HepG2 (cell line): ENCODE results near the gene SWSAP1. TPM values are rescaled to one million over a fixed set of nuclear protein-coding genes. Genes with fewer than 3 reads are reported as not detected.

Experiments
- ATAC-seq: fragments of 200-7000 bp; cut with Tn5 transposase; 3 replicates; pipeline ENCODE4 v1.9.1; 2020; ENCODE audit warnings: mild to moderate bottlenecking, moderate library complexity
- BruUV-seq: library from RNA; stranded (reverse); fragments of 400-500 nt; replicated peaks from 2 replicates; lab custom pipeline; 2021; lab: Mats Ljungman, UMichigan
- CTCF ChIA-PET: fragments of 300-600 bp; formaldehyde crosslinking; extraction: SDS; loops from one replicate; lab custom pipeline; 2021; ENCODE audit warnings: low total read pairs, inconsistent platforms, low intra/inter-chr PET ratio; lab: Yijun Ruan, JAX
- POLR2A ChIA-PET: fragments of 350-600 bp; sonication (Branson Sonifier 250); formaldehyde crosslinking; loops from one replicate; lab custom pipeline; 2020; ENCODE audit warnings: antibody characterized with exemption, inconsistent platforms; lab: Yijun Ruan, JAX
- DNase-seq: peaks from one replicate; pipeline ENCODE4 v3.0.0-alpha.2; 2015; ENCODE audit warnings: low spot score
- FAIRE-seq: peaks from 3 replicates; lab custom pipeline; 2011; peaks lifted over from hg19 to GRCh38; lab: Jason Lieb, UNC
- H2AFZ ChIP-seq: one replicate; pipeline ENCODE4 v1.6.1; 2011; ENCODE audit warnings: low read length, inconsistent platforms
- H3K27ac ChIP-seq: fragments of 300-600 bp; 3 replicates; pipeline ENCODE4 v1.8.0; 2011; ENCODE audit warnings: mixed run types, mild to moderate bottlenecking, mixed read lengths, low read length, inconsistent platforms; ENCODE audit not compliant: insufficient read depth; ENCODE audit errors: extremely low read length
- H3K27me3 ChIP-seq, 2 experiments: fragments of 200-600 bp in 1 of 2; 2 replicates in 1 of 2; 3 replicates in 1 of 2; pipeline versions ENCODE4 v1.6.0 to v1.8.0; 2011; ENCODE audit warnings: low read length in 2 of 2, mild to moderate bottlenecking in 2 of 2, moderate library complexity in 2 of 2, inconsistent platforms in 1 of 2; ENCODE audit not compliant: insufficient read depth in 2 of 2, control insufficient read depth in 1 of 2
- H3K36me3 ChIP-seq, 2 experiments: fragments of 200-600 bp in 1 of 2; replicated peaks in 1 of 2; 2 replicates in 1 of 2; 3 replicates in 1 of 2; pipeline versions ENCODE4 v1.5.1 to v1.8.0; 2011; ENCODE audit warnings: low read length in 2 of 2, inconsistent platforms in 1 of 2; ENCODE audit not compliant: insufficient read depth in 2 of 2, control insufficient read depth in 1 of 2
- H3K4me1 ChIP-seq: 2 replicates; pipeline ENCODE4 v1.5.1; 2012; ENCODE audit warnings: low read length, inconsistent platforms; ENCODE audit not compliant: insufficient read depth
- H3K4me2 ChIP-seq: 2 replicates; pipeline ENCODE4 v1.6.0; 2011; ENCODE audit warnings: low read depth, low read length, inconsistent platforms
- H3K4me3 ChIP-seq, 3 experiments: fragments of 200-600 bp in 1 of 3; sonication (generic), shearing (Covaris generic) in 1 of 3; replicated peaks in 1 of 3; 2 replicates each; pipeline ENCODE4 v1.5.1; 2011 to 2016; ENCODE audit warnings: low read length in 3 of 3, inconsistent platforms in 2 of 3, low read depth in 2 of 3, mild to moderate bottlenecking in 2 of 3, control low read depth in 1 of 3, mixed read lengths in 1 of 3; ENCODE audit not compliant: insufficient read depth in 1 of 3
- H3K79me2 ChIP-seq: one replicate; pipeline ENCODE4 v1.6.1; 2011; ENCODE audit warnings: low read length, inconsistent platforms; ENCODE audit not compliant: insufficient read depth
- H3K9ac ChIP-seq: 2 replicates; pipeline ENCODE4 v1.6.0; 2011; ENCODE audit warnings: mild to moderate bottlenecking, low read depth, low read length, inconsistent platforms; ENCODE audit not compliant: insufficient read depth
- H3K9me3 ChIP-seq: 2 replicates; pipeline ENCODE4 v1.5.1; 2012; ENCODE audit warnings: mild to moderate bottlenecking, low read length
- H4K20me1 ChIP-seq: 2 replicates; pipeline ENCODE4 v1.6.0; 2011; ENCODE audit warnings: inconsistent platforms, mild to moderate bottlenecking, low read length, moderate library complexity; ENCODE audit not compliant: insufficient read depth
- ATAD3A ChIP-seq: sonication (generic); formaldehyde crosslinking; IDR thresholded peaks from 2 replicates; pipeline ENCODE4 v1.4.0; 2020; ENCODE audit warnings: missing genetic modification reagents
- CENPX ChIP-seq: sonication (generic); formaldehyde crosslinking; IDR thresholded peaks from 2 replicates; pipeline ENCODE4 v1.9.0; 2021; ENCODE audit warnings: mild to moderate bottlenecking, missing genetic modification reagents, moderate library complexity
- FOSL1 ChIP-seq: sonication (generic); formaldehyde crosslinking; IDR thresholded peaks from 2 replicates; pipeline ENCODE4 v1.9.0; 2021; ENCODE audit warnings: missing genetic modification reagents, borderline replicate concordance
- FOXO1 ChIP-seq: sonication (generic); formaldehyde crosslinking; IDR thresholded peaks from 2 replicates; pipeline ENCODE4 v1.4.0; 2020; ENCODE audit warnings: missing genetic modification reagents
- HDAC2 ChIP-seq: sonication (generic); formaldehyde crosslinking; IDR thresholded peaks from 2 replicates; pipeline ENCODE4 v1.4.0; 2020; ENCODE audit warnings: missing genetic modification reagents
- KDM1A ChIP-seq: IDR thresholded peaks from 2 replicates; pipeline ENCODE4 v1.6.1; 2016; ENCODE audit warnings: missing compliant biosample characterization
- PAWR ChIP-seq: sonication (generic); formaldehyde crosslinking; IDR thresholded peaks from 2 replicates; pipeline ENCODE4 v1.4.0; 2020; ENCODE audit warnings: missing genetic modification reagents, mild to moderate bottlenecking, borderline replicate concordance
- PPARG ChIP-seq: conservative IDR thresholded peaks from 2 replicates; pipeline ENCODE4 v1.6.1; 2016; ENCODE audit warnings: missing biosample characterization, missing genetic modification reagents
- RFX3 ChIP-seq: IDR thresholded peaks from 2 replicates; pipeline ENCODE4 v1.6.1; 2016; ENCODE audit warnings: missing biosample characterization, missing genetic modification reagents
- RORA ChIP-seq: sonication (generic); formaldehyde crosslinking; IDR thresholded peaks from 2 replicates; pipeline ENCODE4 v1.5.0; 2020; ENCODE audit warnings: mild to moderate bottlenecking, missing genetic modification reagents, moderate library complexity
- SETDB1 ChIP-seq: sonication (generic); formaldehyde crosslinking; IDR thresholded peaks from 2 replicates; pipeline ENCODE4 v1.5.1; 2020; ENCODE audit warnings: missing genetic modification reagents, mild to moderate bottlenecking, borderline replicate concordance
- SMAD9 ChIP-seq: sonication (generic); formaldehyde crosslinking; IDR thresholded peaks from 2 replicates; pipeline ENCODE4 v1.5.1; 2020; ENCODE audit warnings: mild to moderate bottlenecking, missing genetic modification reagents
- SMC3 ChIP-seq: IDR thresholded peaks from 2 replicates; pipeline ENCODE4 v1.6.1; 2011; ENCODE audit warnings: low read length, improper control_type of control experiment
- ZNF33B ChIP-seq: sonication (generic); formaldehyde crosslinking; IDR thresholded peaks from 2 replicates; pipeline ENCODE4 v1.5.1; 2020; ENCODE audit warnings: mild to moderate bottlenecking, missing genetic modification reagents
- ZNF562 ChIP-seq: sonication (generic); formaldehyde crosslinking; IDR thresholded peaks from 2 replicates; pipeline ENCODE4 v1.8.0; 2022; ENCODE audit warnings: missing genetic modification reagents, borderline replicate concordance
- ZNF768 ChIP-seq: sonication (generic); formaldehyde crosslinking; IDR thresholded peaks from 2 replicates; pipeline ENCODE4 v1.4.0; 2020; ENCODE audit warnings: missing genetic modification reagents
- ZSCAN9 ChIP-seq: IDR thresholded peaks from 2 replicates; pipeline ENCODE4 v1.6.1; 2016; ENCODE audit warnings: borderline replicate concordance
- WGBS: methylation state at CpG from one replicate; pipeline ENCODE4 v1.1.6; 2017; ENCODE audit warnings: low lambda C conversion rate; 5-methylcytosine and 5-hydroxymethylcytosine counted together
- in situ Hi-C: cut with HindIII; loops from 2 replicates; pipeline ENCODE4 v1.10.0; 2017; ENCODE audit warnings: low pct_unique_long_range_greater_than_20kb; ENCODE audit not compliant: extremely low pct_ligation_motif_present
- intact Hi-C: fragments of 100-400 bp; cut with micrococcal nuclease; formaldehyde crosslinking; loops from one replicate; pipeline ENCODE4 v1.10.0; 2022; ENCODE audit not compliant: unreplicated experiment
- polyA plus RNA-seq, 8 experiments: library from polyadenylated mRNA; depleted of rRNA in 3 of 8; stranded (reverse) in 7 of 8; unstranded in 1 of 8; fragments of >200 nt; fragmentation: Illumina TruSeq in 4 of 8; extraction: Trizol in 4 of 8; gene quantifications; 2 replicates each; pipeline versions ENCODE4 v1.2.1 to v1.2.3, GENCODE V29; 2011 to 2016; ENCODE audit warnings: low read depth in 4 of 8, missing spikeins in 1 of 8, mixed read lengths in 1 of 8; ENCODE audit not compliant: insufficient read depth in 1 of 8
- total RNA-seq, 5 experiments: library from RNA; depleted of rRNA; stranded (reverse); fragments of >200 nt; fragmentation: Illumina TruSeq; extraction: Trizol; gene quantifications; 2 replicates each; pipeline ENCODE4 v1.2.3, GENCODE V29; 2016; ENCODE audit warnings: low read depth in 1 of 5
- TF ChIP-seq, protein P1 (sequence below): IDR thresholded peaks from 2 replicates; pipeline ENCODE4 v1.6.1; 2016; ENCODE audit warnings: mild to moderate bottlenecking, missing biosample characterization, missing genetic modification reagents
- TF ChIP-seq, protein P2 (sequence below): IDR thresholded peaks from 2 replicates; pipeline ENCODE4 v1.6.1; 2016

SWSAP1 gene
- total and polyA plus RNA-seq, 2 of the 13 experiments (the other 11 are each of a cell fraction or from before 2014, with no cell fraction given): 2.7 to 3.3 TPM

DNA sequence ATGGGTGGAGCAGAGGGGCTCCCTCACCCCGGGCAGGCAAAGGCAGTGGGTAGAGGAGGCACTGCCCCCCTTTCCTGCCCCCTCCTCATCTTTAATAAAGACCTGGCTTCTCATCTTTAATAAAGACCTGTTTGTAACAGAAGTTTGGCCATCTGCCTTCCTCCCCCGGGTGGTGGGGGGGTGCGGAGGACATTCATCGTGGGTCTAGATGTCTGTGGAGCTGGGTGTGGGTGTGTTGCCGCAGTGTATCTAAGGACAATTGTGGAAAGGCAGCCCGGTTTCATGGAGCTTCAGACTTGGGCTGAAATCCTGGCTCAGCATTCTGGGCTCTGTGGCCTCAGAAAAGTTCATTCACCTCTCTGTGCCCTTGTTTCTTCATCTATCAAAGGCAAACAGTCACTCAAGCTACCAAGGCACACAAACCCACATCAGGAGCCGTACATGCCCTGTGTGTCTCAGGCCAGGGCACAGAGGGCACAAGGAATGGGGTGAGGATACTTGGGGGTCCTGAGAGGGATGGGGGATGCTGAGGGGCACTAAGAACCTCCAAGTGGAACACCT, 8.8 kb upstream of the SWSAP1 start:
- no peak for TF ChIP-seq PPARG (CRISPR knock-in tag)
- TF ChIP-seq ZNF768: peak; percentile 73
- ChIA-PET POLR2A (no interaction called here), CTCF (no interaction called here)
- FAIRE-seq: no peak
- H2AFZ ChIP-seq: no peak overlapping the region
- no peak overlapping the region for H3K9ac ChIP-seq
- no peak overlapping the region for H3K4me3 ChIP-seq
- H3K27ac ChIP-seq: no peak overlapping the region
- H3K4me1 ChIP-seq: 0 out of 2 replicates have a peak, but pooled peaks cover 4% of the 10 kb centered on the region
- H3K27me3 ChIP-seq: no peaks in the 10 kb centered on the region
- WGBS: 91% methylated on average over 7 of the region's 7 CpGs
- intact Hi-C loops (no loop called here), in situ Hi-C loops (no loop called here)
- H3K36me3 ChIP-seq: peaks cover 5 to 14% of the 10 kb centered on the region in 2 experiments; a peak in 3 of 5 replicates
- H3K9me3 ChIP-seq: no peaks in the 10 kb centered on the region
- no peak for ATAC-seq
- H3K4me2 ChIP-seq: no peak overlapping the region
- BruUV-seq: no TSS peak
- no peaks in the 10 kb centered on the region for H4K20me1 ChIP-seq
- no peaks in the 10 kb centered on the region for H3K79me2 ChIP-seq
- no peak for DNase-seq

DNA sequence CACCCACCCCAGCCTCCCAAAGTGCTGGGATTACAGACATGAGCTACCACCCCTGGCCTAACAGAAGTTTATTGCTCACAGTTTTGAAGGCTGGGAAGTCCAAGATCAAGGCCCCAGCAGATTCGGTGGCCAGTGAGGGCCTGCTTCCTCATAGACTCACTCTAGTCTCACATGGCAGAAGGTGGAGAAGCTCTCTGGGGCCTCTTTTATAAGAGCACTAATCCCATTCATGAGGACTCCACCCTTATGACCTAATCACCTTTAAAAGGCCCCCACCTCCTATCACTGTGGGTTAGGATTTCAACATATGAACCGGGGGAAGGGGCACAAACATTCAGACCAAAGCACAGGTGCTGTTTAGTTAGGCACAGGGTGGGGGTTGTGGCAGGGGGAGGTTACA, 6.9 kb upstream of the SWSAP1 start:
- POLR2A ChIA-PET: no interaction called here
- BruUV-seq: no TSS peak
- Histone ChIP-seq H4K20me1 (no peaks in the 10 kb centered on the region), H3K4me3 (no peak overlapping the region), H3K9me3 (no peaks in the 10 kb centered on the region)
- CTCF ChIA-PET: no interaction called here
- WGBS: 45% methylated on average over 1 of the region's 2 CpGs
- no peak for TF ChIP-seq HDAC2
- TF ChIP-seq FOXO1 (CRISPR knock-in tag): no peak
- no peak for TF ChIP-seq FOSL1 (CRISPR knock-in tag)
- TF ChIP-seq SMC3: no peak
- no peak for TF ChIP-seq CENPX (CRISPR knock-in tag)
- no peak for TF ChIP-seq ZSCAN9 (CRISPR knock-in tag)
- TF ChIP-seq KDM1A (CRISPR knock-in tag): no peak
- TF ChIP-seq, protein P1, sequence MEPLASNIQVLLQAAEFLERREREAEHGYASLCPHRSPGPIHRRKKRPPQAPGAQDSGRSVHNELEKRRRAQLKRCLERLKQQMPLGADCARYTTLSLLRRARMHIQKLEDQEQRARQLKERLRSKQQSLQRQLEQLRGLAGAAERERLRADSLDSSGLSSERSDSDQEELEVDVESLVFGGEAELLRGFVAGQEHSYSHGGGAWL (CRISPR knock-in tag): no peak
- TF ChIP-seq PAWR (CRISPR knock-in tag): no peak
- no peak for TF ChIP-seq RFX3
- TF ChIP-seq SMAD9 (CRISPR knock-in tag): no peak
- TF ChIP-seq ZNF33B (CRISPR knock-in tag): no peak
- no peak for TF ChIP-seq SETDB1 (CRISPR knock-in tag)
- TF ChIP-seq ATAD3A (CRISPR knock-in tag): no peak
- TF ChIP-seq, protein P2, sequence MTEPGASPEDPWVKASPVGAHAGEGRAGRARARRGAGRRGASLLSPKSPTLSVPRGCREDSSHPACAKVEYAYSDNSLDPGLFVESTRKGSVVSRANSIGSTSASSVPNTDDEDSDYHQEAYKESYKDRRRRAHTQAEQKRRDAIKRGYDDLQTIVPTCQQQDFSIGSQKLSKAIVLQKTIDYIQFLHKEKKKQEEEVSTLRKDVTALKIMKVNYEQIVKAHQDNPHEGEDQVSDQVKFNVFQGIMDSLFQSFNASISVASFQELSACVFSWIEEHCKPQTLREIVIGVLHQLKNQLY (CRISPR knock-in tag): no peak
- TF ChIP-seq RORA (CRISPR knock-in tag): no peak
- TF ChIP-seq ZNF562 (CRISPR knock-in tag): no peak
- TF ChIP-seq, all 625 proteins: peak for 0
- intact Hi-C loops (no loop called here), in situ Hi-C loops (no loop called here)
- H3K4me1 ChIP-seq: 0 out of 2 replicates have a peak, but pooled peaks cover 4% of the 10 kb centered on the region
- no peaks in the 10 kb centered on the region for H3K79me2 ChIP-seq
- peaks cover 7 to 18% of the 10 kb centered on the region in 2 experiments; a peak in 3 of 5 replicates for H3K36me3 ChIP-seq
- no peak for DNase-seq
- H3K9ac ChIP-seq: no peak overlapping the region
- FAIRE-seq: no peak
- ATAC-seq: no peak
- no peak overlapping the region for H3K4me2 ChIP-seq
- no peak overlapping the region for H2AFZ ChIP-seq
- H3K27ac ChIP-seq: no peak overlapping the region
- no peaks in the 10 kb centered on the region for H3K27me3 ChIP-seq
